HepG2 (cell line): ENCODE measurements around the gene GLOD4. TPM values are rescaled to one million over a fixed set of nuclear protein-coding genes. Genes with fewer than 3 reads are reported as not detected.

Source experiments
- ATF7-NPFF ChIP-seq: sonication (generic); formaldehyde crosslinking; IDR thresholded peaks from 2 replicates; pipeline ENCODE4 v1.8.1; 2023; ENCODE audit warnings: mild to moderate bottlenecking, low read depth, missing genetic modification reagents, moderate library complexity
- FOXO1 ChIP-seq: sonication (generic); formaldehyde crosslinking; IDR thresholded peaks from 2 replicates; pipeline ENCODE4 v1.4.0; 2020; ENCODE audit warnings: missing genetic modification reagents
- GZF1 ChIP-seq: sonication (generic); formaldehyde crosslinking; IDR thresholded peaks from 2 replicates; pipeline ENCODE4 v1.5.1; 2020; ENCODE audit warnings: mild to moderate bottlenecking, missing genetic modification reagents
- HDAC1 ChIP-seq: sonication (generic); formaldehyde crosslinking; IDR thresholded peaks from 2 replicates; pipeline ENCODE4 v1.5.1; 2020; ENCODE audit warnings: mild to moderate bottlenecking, missing genetic modification reagents
- HNF4A ChIP-seq: sonication (generic); formaldehyde crosslinking; IDR thresholded peaks from 2 replicates; pipeline ENCODE4 v1.4.0; 2020; ENCODE audit warnings: missing genetic modification reagents
- HNF4G ChIP-seq, 2 experiments: sonication (generic) in 1 of 2; formaldehyde crosslinking in 1 of 2; IDR thresholded peaks; 2 replicates each; pipeline versions ENCODE4 v1.4.0 to v1.6.1; 2011 to 2020; ENCODE audit warnings: borderline replicate concordance in 2 of 2, low read depth in 2 of 2, mild to moderate bottlenecking in 2 of 2, low read length in 1 of 2, missing genetic modification reagents in 1 of 2, moderate library complexity in 1 of 2
- KAT8 ChIP-seq: IDR thresholded peaks from 2 replicates; pipeline ENCODE4 v1.6.1; 2016; ENCODE audit warnings: missing genetic modification reagents, missing compliant biosample characterization
- KMT2A ChIP-seq: sonication (generic); formaldehyde crosslinking; IDR thresholded peaks from 2 replicates; pipeline ENCODE4 v1.4.0; 2020; ENCODE audit warnings: missing genetic modification reagents
- NFRKB ChIP-seq: fragments of 450-650 bp; IDR thresholded peaks from 2 replicates; pipeline ENCODE4 v1.6.1; 2017
- NR2F1 ChIP-seq, 2 experiments: fragments of 450-650 bp in 1 of 2; formaldehyde crosslinking in 1 of 2; IDR thresholded peaks; 2 replicates each; pipeline versions ENCODE4 v1.5.0 to v1.6.1; 2016 to 2020; ENCODE audit warnings: mild to moderate bottlenecking in 1 of 2, missing compliant biosample characterization in 1 of 2, missing genetic modification reagents in 1 of 2, moderate library complexity in 1 of 2
- NR2F6 ChIP-seq, 2 experiments: IDR thresholded peaks; 2 replicates each; pipeline ENCODE4 v1.6.1; 2016; ENCODE audit warnings: antibody characterized with exemption in 1 of 2, mild to moderate bottlenecking in 1 of 2
- PHF21A ChIP-seq: sonication (generic); formaldehyde crosslinking; IDR thresholded peaks from 2 replicates; pipeline ENCODE4 v1.5.0; 2020; ENCODE audit warnings: mild to moderate bottlenecking, missing genetic modification reagents
- RARA ChIP-seq: IDR thresholded peaks from 2 replicates; pipeline ENCODE4 v1.6.1; 2016; ENCODE audit warnings: missing genetic modification reagents, missing compliant biosample characterization
- RXRA ChIP-seq: sonication (generic); formaldehyde crosslinking; IDR thresholded peaks from 2 replicates; pipeline ENCODE4 v1.5.1; 2020; ENCODE audit warnings: missing genetic modification reagents
- SAP130 ChIP-seq: IDR thresholded peaks from 2 replicates; pipeline ENCODE4 v1.6.1; 2016; ENCODE audit warnings: low read depth
- ZBTB4 ChIP-seq: sonication (generic); formaldehyde crosslinking; IDR thresholded peaks from 2 replicates; pipeline ENCODE4 v1.4.0; 2020; ENCODE audit warnings: missing genetic modification reagents, mild to moderate bottlenecking, borderline replicate concordance
- ZMYM2 ChIP-seq: sonication (generic); formaldehyde crosslinking; IDR thresholded peaks from 2 replicates; pipeline ENCODE4 v1.8.0; 2022; ENCODE audit warnings: mild to moderate bottlenecking, missing genetic modification reagents
- ZNF160 ChIP-seq: sonication (generic); formaldehyde crosslinking; IDR thresholded peaks from 2 replicates; pipeline ENCODE4 v1.8.0; 2022; ENCODE audit warnings: mild to moderate bottlenecking, inconsistent platforms, missing genetic modification reagents
- ZNF18 ChIP-seq: sonication (generic); formaldehyde crosslinking; IDR thresholded peaks from 2 replicates; pipeline ENCODE4 v1.8.0; 2022; ENCODE audit warnings: mild to moderate bottlenecking, missing genetic modification reagents; ENCODE audit not compliant: insufficient replicate concordance
- ZNF644 ChIP-seq: IDR thresholded peaks from 2 replicates; pipeline ENCODE4 v1.6.1; 2016; ENCODE audit warnings: low read depth
- ZNF773 ChIP-seq: sonication (generic); formaldehyde crosslinking; IDR thresholded peaks from 2 replicates; pipeline ENCODE4 v1.4.0; 2020; ENCODE audit warnings: missing genetic modification reagents, borderline replicate concordance
- polyA plus RNA-seq, 8 experiments: library from polyadenylated mRNA; depleted of rRNA in 3 of 8; stranded (reverse) in 7 of 8; unstranded in 1 of 8; fragments of >200 nt; fragmentation: Illumina TruSeq in 4 of 8; extraction: Trizol in 4 of 8; gene quantifications; 2 replicates each; pipeline versions ENCODE4 v1.2.1 to v1.2.3, GENCODE V29; 2011 to 2016; ENCODE audit warnings: low read depth in 4 of 8, missing spikeins in 1 of 8, mixed read lengths in 1 of 8; ENCODE audit not compliant: insufficient read depth in 1 of 8
- total RNA-seq, 5 experiments: library from RNA; depleted of rRNA; stranded (reverse); fragments of >200 nt; fragmentation: Illumina TruSeq; extraction: Trizol; gene quantifications; 2 replicates each; pipeline ENCODE4 v1.2.3, GENCODE V29; 2016; ENCODE audit warnings: low read depth in 1 of 5
- TF ChIP-seq, protein P1 (sequence below): sonication (generic); formaldehyde crosslinking; IDR thresholded peaks from 2 replicates; pipeline ENCODE4 v1.5.0; 2020; ENCODE audit warnings: mild to moderate bottlenecking, missing genetic modification reagents, borderline replicate concordance

The GLOD4 gene
- total and polyA plus RNA-seq, 2 of the 13 experiments (the other 11 are each of a cell fraction or from before 2014, with no cell fraction given): 53.7 to 87.8 TPM

- TF ChIP-seq KMT2A (CRISPR knock-in tag) (peak; percentile 33; the same call in 1 of the 2 replicates), HDAC1 (CRISPR knock-in tag) (peak; percentile 45), RARA (CRISPR knock-in tag) (peak; percentile 55; the same call in 1 of the 2 replicates), NR2F1 (CRISPR knock-in tag; IDR thresholded peaks at IDR 0.05) (0 out of 4 replicates have a peak, but pooled peaks of 1 of the 2 experiments have one; percentile 32), PHF21A (0 out of 2 replicates have a peak, but pooled peaks have one; percentile 18), ATF7-NPFF (CRISPR knock-in tag) (no peak), ZNF160 (no peak), KAT8 (CRISPR knock-in tag) (0 out of 2 replicates have a peak, but pooled peaks have one; percentile 19), ZNF18 (no peak), ZBTB4 (CRISPR knock-in tag) (peak; percentile 88; the same call in 1 of the 2 replicates), ZMYM2 (CRISPR knock-in tag) (0 out of 2 replicates have a peak, but pooled peaks have one; percentile 25), ZNF644 (CRISPR knock-in tag) (0 out of 2 replicates have a peak, but pooled peaks have one; percentile 11), GZF1 (CRISPR knock-in tag) (no peak), NFRKB (no peak), ZNF773 (CRISPR knock-in tag) (no peak), FOXO1 (CRISPR knock-in tag) (peak; percentile 38; the same call in 1 of the 2 replicates), HNF4A (peak; percentile 82), HNF4G (IDR thresholded peaks at IDR 0.05; ENCODE audit: borderline replicate concordance, low read depth, low read length) (no peak), HNF4G (CRISPR knock-in tag; IDR thresholded peaks at IDR 0.05; ENCODE audit: borderline replicate concordance, low read depth) (0 out of 2 replicates have a peak, but pooled peaks have one; percentile 46), NR2F6 (IDR thresholded peaks at IDR 0.05) (no peak), NR2F6 (CRISPR knock-in tag; IDR thresholded peaks at IDR 0.05) (peak; percentile 67; the same call in 1 of the 2 replicates), SAP130 (CRISPR knock-in tag) (peak; percentile 79), RXRA (peak; percentile 60; the same call in 1 of the 2 replicates)
- TF ChIP-seq, protein P1, sequence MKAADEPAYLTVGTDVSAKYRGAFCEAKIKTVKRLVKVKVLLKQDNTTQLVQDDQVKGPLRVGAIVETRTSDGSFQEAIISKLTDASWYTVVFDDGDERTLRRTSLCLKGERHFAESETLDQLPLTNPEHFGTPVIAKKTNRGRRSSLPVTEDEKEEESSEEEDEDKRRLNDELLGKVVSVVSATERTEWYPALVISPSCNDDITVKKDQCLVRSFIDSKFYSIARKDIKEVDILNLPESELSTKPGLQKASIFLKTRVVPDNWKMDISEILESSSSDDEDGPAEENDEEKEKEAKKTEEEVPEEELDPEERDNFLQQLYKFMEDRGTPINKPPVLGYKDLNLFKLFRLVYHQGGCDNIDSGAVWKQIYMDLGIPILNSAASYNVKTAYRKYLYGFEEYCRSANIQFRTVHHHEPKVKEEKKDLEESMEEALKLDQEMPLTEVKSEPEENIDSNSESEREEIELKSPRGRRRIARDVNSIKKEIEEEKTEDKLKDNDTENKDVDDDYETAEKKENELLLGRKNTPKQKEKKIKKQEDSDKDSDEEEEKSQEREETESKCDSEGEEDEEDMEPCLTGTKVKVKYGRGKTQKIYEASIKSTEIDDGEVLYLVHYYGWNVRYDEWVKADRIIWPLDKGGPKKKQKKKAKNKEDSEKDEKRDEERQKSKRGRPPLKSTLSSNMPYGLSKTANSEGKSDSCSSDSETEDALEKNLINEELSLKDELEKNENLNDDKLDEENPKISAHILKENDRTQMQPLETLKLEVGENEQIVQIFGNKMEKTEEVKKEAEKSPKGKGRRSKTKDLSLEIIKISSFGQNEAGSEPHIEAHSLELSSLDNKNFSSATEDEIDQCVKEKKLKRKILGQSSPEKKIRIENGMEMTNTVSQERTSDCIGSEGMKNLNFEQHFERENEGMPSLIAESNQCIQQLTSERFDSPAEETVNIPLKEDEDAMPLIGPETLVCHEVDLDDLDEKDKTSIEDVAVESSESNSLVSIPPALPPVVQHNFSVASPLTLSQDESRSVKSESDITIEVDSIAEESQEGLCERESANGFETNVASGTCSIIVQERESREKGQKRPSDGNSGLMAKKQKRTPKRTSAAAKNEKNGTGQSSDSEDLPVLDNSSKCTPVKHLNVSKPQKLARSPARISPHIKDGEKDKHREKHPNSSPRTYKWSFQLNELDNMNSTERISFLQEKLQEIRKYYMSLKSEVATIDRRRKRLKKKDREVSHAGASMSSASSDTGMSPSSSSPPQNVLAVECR (CRISPR knock-in tag): peak; percentile 68; the same call in 1 of the 2 replicates
These were observed 37.1 kb downstream of the GLOD4 start (continued) for GRCh38 chr17:744937-745336.
